GM23338 (cell line): Measurements from ENCODE around the gene MAP3K14. TPM values are rescaled to one million over a fixed set of nuclear protein-coding genes. Genes with fewer than 3 reads are reported as not detected.

Experiments used
- ATAC-seq: fragments of 200-7000 bp; cut with Tn5 transposase; 3 replicates; pipeline ENCODE4 v1.9.1; 2020
- DNase-seq: peaks from one replicate; pipeline ENCODE4 v3.0.0-alpha.2; 2015; ENCODE audit warnings: low spot score
- H2AFZ ChIP-seq: fragments of 200-600 bp; sonication (generic); 2 replicates; pipeline ENCODE4 v1.8.0; 2016; ENCODE audit warnings: antibody characterized with exemption, mild to moderate bottlenecking, moderate library complexity
- H3F3A ChIP-seq: fragments of 200-600 bp; sonication (generic); replicated peaks from 2 replicates; pipeline ENCODE4 v1.8.0; 2017; ENCODE audit warnings: antibody characterized with exemption, mixed run types, low read depth
- H3K27ac ChIP-seq: fragments of 200-600 bp; sonication (generic); 2 replicates; pipeline ENCODE4 v1.6.1; 2016; ENCODE audit warnings: low read depth
- H3K27me3 ChIP-seq: fragments of 200-600 bp; sonication (generic); 2 replicates; pipeline ENCODE4 v1.8.0; 2016; ENCODE audit warnings: mild to moderate bottlenecking, mixed run types, moderate library complexity; ENCODE audit not compliant: insufficient read depth
- H3K36me3 ChIP-seq: fragments of 200-600 bp; sonication (generic); 2 replicates; pipeline ENCODE4 v1.8.0; 2016; ENCODE audit warnings: mild to moderate bottlenecking; ENCODE audit not compliant: insufficient read depth
- H3K4me1 ChIP-seq: fragments of 200-600 bp; sonication (generic); 2 replicates; pipeline ENCODE4 v1.8.0; 2016; ENCODE audit warnings: mild to moderate bottlenecking, moderate library complexity; ENCODE audit not compliant: insufficient read depth
- H3K4me2 ChIP-seq: fragments of 200-600 bp; sonication (generic); 2 replicates; pipeline ENCODE4 v1.7.1; 2017; ENCODE audit warnings: mixed run types
- H3K4me3 ChIP-seq: fragments of 200-600 bp; sonication (generic); 2 replicates; pipeline ENCODE4 v1.6.1; 2016; ENCODE audit warnings: mixed run types
- H3K79me2 ChIP-seq: fragments of 200-600 bp; sonication (generic); replicated peaks from 2 replicates; pipeline ENCODE4 v1.8.0; 2017; ENCODE audit warnings: mild to moderate bottlenecking; ENCODE audit not compliant: insufficient read depth
- H3K9me2 ChIP-seq: fragments of 200-600 bp; sonication (generic); 2 replicates; pipeline ENCODE4 v1.8.0; 2017; ENCODE audit not compliant: insufficient read depth
- H4K20me1 ChIP-seq: fragments of 200-600 bp; sonication (generic); replicated peaks from 2 replicates; pipeline ENCODE4 v1.8.0; 2017; ENCODE audit warnings: mild to moderate bottlenecking; ENCODE audit not compliant: insufficient read depth
- H3K27ac Mint-ChIP-seq: 2 replicates; pipeline ENCODE4 v1.8.0; 2020; ENCODE audit warnings: inconsistent platforms, mild to moderate bottlenecking, moderate library complexity, mixed read lengths
- H3K27me3 Mint-ChIP-seq: 3 replicates; pipeline ENCODE4 v1.8.0; 2022; ENCODE audit warnings: low read depth, mild to moderate bottlenecking, moderate library complexity, mixed read lengths, inconsistent platforms; ENCODE audit not compliant: insufficient read depth, poor library complexity
- H3K36me3 Mint-ChIP-seq: 3 replicates; pipeline ENCODE4 v1.8.0; 2021; ENCODE audit warnings: low read depth, mild to moderate bottlenecking, inconsistent platforms, moderate library complexity, mixed read lengths
- H3K4me1 Mint-ChIP-seq: 3 replicates; pipeline ENCODE4 v1.8.0; 2020; ENCODE audit warnings: mild to moderate bottlenecking, inconsistent platforms, mixed read lengths
- H3K4me3 Mint-ChIP-seq: 3 replicates; pipeline ENCODE4 v1.8.0; 2021; ENCODE audit warnings: moderate library complexity, mild to moderate bottlenecking, inconsistent platforms, mixed read lengths
- H3K9me3 Mint-ChIP-seq: 3 replicates; pipeline ENCODE4 v1.8.0; 2020; ENCODE audit warnings: moderate library complexity, mild to moderate bottlenecking, inconsistent platforms, mixed read lengths
- CREB1 ChIP-seq: fragments of 250-450 bp; sonication (Bioruptor Pico); IDR thresholded peaks from 2 replicates; pipeline ENCODE4 v1.5.0; 2020; ENCODE audit warnings: low read depth, mild to moderate bottlenecking, moderate library complexity
- CTCF ChIP-seq, 2 experiments: fragments of 200-600 bp in 1 of 2; sonication (generic) in 1 of 2; conservative IDR thresholded peaks; 2 replicates each; pipeline versions ENCODE4 v1.5.1 to v1.6.1; 2016 to 2017; ENCODE audit warnings: antibody characterized with exemption in 2 of 2, low read depth in 2 of 2, mild to moderate bottlenecking in 2 of 2, moderate library complexity in 1 of 2
- ETS1 ChIP-seq: IDR thresholded peaks from 2 replicates; pipeline ENCODE4 v1.6.1; 2016; ENCODE audit warnings: antibody characterized with exemption
- EZH2 ChIP-seq: fragments of 200-600 bp; sonication (generic); IDR thresholded peaks from one replicate; pipeline ENCODE4 v1.8.0; 2017; ENCODE audit warnings: antibody characterized with exemption, mild to moderate bottlenecking, low read depth; ENCODE audit not compliant: unreplicated experiment
- EZH2phosphoT487 ChIP-seq: fragments of 200-600 bp; sonication (generic); IDR thresholded peaks from one replicate; pipeline ENCODE4 v1.8.1; 2018; ENCODE audit warnings: antibody characterized with exemption; ENCODE audit not compliant: unreplicated experiment
- JUNB ChIP-seq: IDR thresholded peaks from one replicate; pipeline ENCODE4 v1.6.1; 2016; ENCODE audit warnings: antibody characterized with exemption; ENCODE audit not compliant: unreplicated experiment
- NANOG ChIP-seq: IDR thresholded peaks from 2 replicates; pipeline ENCODE4 v1.6.1; 2016; ENCODE audit warnings: antibody characterized with exemption, borderline replicate concordance
- POLR2AphosphoS5 ChIP-seq: IDR thresholded peaks from 2 replicates; pipeline ENCODE4 v1.6.1; 2016; ENCODE audit warnings: antibody characterized with exemption, low read depth
- REST ChIP-seq: IDR thresholded peaks from one replicate; pipeline ENCODE4 v1.6.1; 2018; ENCODE audit warnings: antibody characterized with exemption; ENCODE audit not compliant: unreplicated experiment
- STAT1 ChIP-seq: IDR thresholded peaks from one replicate; pipeline ENCODE4 v1.6.1; 2016; ENCODE audit warnings: antibody characterized with exemption; ENCODE audit not compliant: unreplicated experiment
- ZNF114 ChIP-seq: fragments of 250-450 bp; sonication (Bioruptor Pico); IDR thresholded peaks from 2 replicates; pipeline ENCODE4 v1.5.0; 2020; ENCODE audit warnings: mild to moderate bottlenecking, moderate library complexity
- ZNF331 ChIP-seq: fragments of 250-450 bp; sonication (Bioruptor Pico); IDR thresholded peaks from 2 replicates; pipeline ENCODE4 v1.5.0; 2020; ENCODE audit warnings: low read depth, mild to moderate bottlenecking, moderate library complexity
- ZNF462 ChIP-seq: fragments of 250-450 bp; sonication (Bioruptor Pico); IDR thresholded peaks from 2 replicates; pipeline ENCODE4 v1.5.0; 2020; ENCODE audit warnings: mild to moderate bottlenecking, moderate library complexity
- polyA plus RNA-seq: library from polyadenylated mRNA; unstranded; fragments of >200 nt; fragmentation: Nextera tagmentation; extraction: Ambion mirVana; gene quantifications from 2 replicates; pipeline ENCODE4 v1.2.1, GENCODE V29; 2016
- total RNA-seq: library from RNA; depleted of rRNA; stranded (reverse); fragments of >200 nt; shearing (Covaris generic); gene quantifications from 2 replicates; pipeline ENCODE4 v1.2.3, GENCODE V29; 2014

MAP3K14 gene
- total and polyA plus RNA-seq, 2 experiments from 2014 or later: 1.3 to 4.9 TPM

GRCh38 chr17:45311401-45311759 lies 5.4 kb downstream of the MAP3K14 start:
- Histone ChIP-seq H3K27ac (no peak overlapping the region), H4K20me1 (peaks cover 30% of the 10 kb centered on the region), H3K79me2 (peaks cover 52% of the 10 kb centered on the region), H3K4me2 (no peak overlapping the region), H3F3A (peaks cover 12% of the 10 kb centered on the region), H3K27me3 (peaks cover 17% of the 10 kb centered on the region), H3K36me3 (no peaks in the 10 kb centered on the region), H3K9me2 (no peaks in the 10 kb centered on the region), H3K4me3 (no peak overlapping the region), H2AFZ (no peak overlapping the region), H3K4me1 (peaks cover 21% of the 10 kb centered on the region)
- peaks cover 30% of the 10 kb centered on the region for H3K4me1 Mint-ChIP-seq
- no peak overlapping the region for H3K27ac Mint-ChIP-seq
- no peaks in the 10 kb centered on the region for H3K9me3 Mint-ChIP-seq
- TF ChIP-seq POLR2AphosphoS5: no peak
- TF ChIP-seq ZNF331 (CRISPR knock-in tag): no peak
- TF ChIP-seq CREB1 (CRISPR knock-in tag): no peak
- no peak for TF ChIP-seq CTCF (conservative IDR thresholded peaks at IDR 0.05; ENCODE audit: low read depth in 2 of 2)
- no peak for TF ChIP-seq NANOG
- no peak for TF ChIP-seq ETS1
- no peak for TF ChIP-seq REST
- TF ChIP-seq ZNF114 (CRISPR knock-in tag): no peak
- TF ChIP-seq EZH2: no peak
- TF ChIP-seq EZH2phosphoT487: no peak
- no peak for TF ChIP-seq JUNB
- TF ChIP-seq ZNF462 (CRISPR knock-in tag): no peak
- TF ChIP-seq STAT1: no peak
- H3K36me3 Mint-ChIP-seq: no peaks in the 10 kb centered on the region; the same call in 1 of the 3 replicates
- ATAC-seq (no peak), DNase-seq (no peak)
- H3K27me3 Mint-ChIP-seq: peaks cover 6% of the 10 kb centered on the region
- no peak overlapping the region for H3K4me3 Mint-ChIP-seq
